SU-DHL-6 (cell line): Measurements from ENCODE around the gene NOTCH3.

Experiments used
- EZH2phosphoT487 ChIP-seq: fragments of 200-600 bp; sonication (generic), shearing (Covaris generic); conservative IDR thresholded peaks from 2 replicates; pipeline ENCODE4 v1.6.1; 2018; ENCODE audit warnings: mild to moderate bottlenecking, antibody characterized with exemption, low read length, moderate library complexity, mixed read lengths
- TF ChIP-seq, protein P1 (sequence below): fragments of 200-600 bp; sonication (generic); IDR thresholded peaks from one replicate; pipeline ENCODE4 v1.5.1; 2017; ENCODE audit warnings: antibody characterized with exemption, mild to moderate bottlenecking, low read length, moderate library complexity; ENCODE audit not compliant: insufficient read depth, poor library complexity, severe bottlenecking

DNA sequence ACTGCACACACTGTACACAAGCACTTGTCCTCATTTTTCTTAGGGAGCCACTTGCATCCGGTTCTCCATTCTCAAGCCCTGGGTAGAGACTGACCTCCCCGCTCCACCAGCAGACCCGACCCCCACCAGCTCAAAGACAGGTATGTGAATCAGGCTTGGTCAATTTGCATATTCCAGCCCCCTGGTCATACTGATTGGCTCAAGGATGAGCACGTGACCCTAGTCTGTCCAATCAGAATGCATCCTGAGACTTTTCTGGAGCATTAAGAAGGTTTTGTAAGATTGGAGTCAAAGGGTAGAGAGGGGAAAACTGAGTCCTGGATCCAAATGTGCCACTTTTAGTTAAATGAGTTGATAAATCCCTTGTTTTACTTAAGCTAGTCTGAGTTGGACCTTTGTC is 34.1 kb downstream of the NOTCH3 start:
- TF ChIP-seq, protein P1, sequence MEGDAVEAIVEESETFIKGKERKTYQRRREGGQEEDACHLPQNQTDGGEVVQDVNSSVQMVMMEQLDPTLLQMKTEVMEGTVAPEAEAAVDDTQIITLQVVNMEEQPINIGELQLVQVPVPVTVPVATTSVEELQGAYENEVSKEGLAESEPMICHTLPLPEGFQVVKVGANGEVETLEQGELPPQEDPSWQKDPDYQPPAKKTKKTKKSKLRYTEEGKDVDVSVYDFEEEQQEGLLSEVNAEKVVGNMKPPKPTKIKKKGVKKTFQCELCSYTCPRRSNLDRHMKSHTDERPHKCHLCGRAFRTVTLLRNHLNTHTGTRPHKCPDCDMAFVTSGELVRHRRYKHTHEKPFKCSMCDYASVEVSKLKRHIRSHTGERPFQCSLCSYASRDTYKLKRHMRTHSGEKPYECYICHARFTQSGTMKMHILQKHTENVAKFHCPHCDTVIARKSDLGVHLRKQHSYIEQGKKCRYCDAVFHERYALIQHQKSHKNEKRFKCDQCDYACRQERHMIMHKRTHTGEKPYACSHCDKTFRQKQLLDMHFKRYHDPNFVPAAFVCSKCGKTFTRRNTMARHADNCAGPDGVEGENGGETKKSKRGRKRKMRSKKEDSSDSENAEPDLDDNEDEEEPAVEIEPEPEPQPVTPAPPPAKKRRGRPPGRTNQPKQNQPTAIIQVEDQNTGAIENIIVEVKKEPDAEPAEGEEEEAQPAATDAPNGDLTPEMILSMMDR = no peak
- TF ChIP-seq EZH2phosphoT487 = no peak
